ENCODE data around the gene ZNF846. TPM values are rescaled to one million over a fixed set of nuclear protein-coding genes. Genes with fewer than 3 reads are reported as not detected.

Gene ZNF846
- total RNA-seq (10 to 100 TPM; 15.8 to 48.7 (median 23.7) TPM), polyA plus RNA-seq (1 to 10 TPM; 3.6 to 6.7 (median 4.6) TPM)

GRCh38 chr19:9768175-9769112, at the start of gene ZNF846:
Gene ZNF846, minus strand, starts transcription at chr19:9768738. Its CDS starts 3,788 bp downstream, at chr19:9764950.
- Histone ChIP-seq H3K27ac (peak within 1 kb of the TSS; percentile 92 to 98 (median 94)), H3K27me3 (no peaks in the 10 kb centered on the region), H3K36me3 (peaks cover 0 to 30% (median 4%) of the 10 kb centered on the region in 4 donors), H3K4me3 (peak within 1 kb of the TSS; percentile 52 to 86 (median 75)), H3K4me1 (peaks cover 0 to 19% (median 17%) of the 10 kb centered on the region in 4 donors), H3K9me3 (no peaks in the 10 kb centered on the region)
- no peak for TF ChIP-seq CTCF (IDR thresholded peaks at IDR 0.05)
- TF ChIP-seq POLR2AphosphoS5 (IDR thresholded peaks at IDR 0.05): peak; percentile 84 to 90 (median 88)
- peak; percentile 54 to 70 for TF ChIP-seq POLR2A (IDR thresholded peaks at IDR 0.05)
- TF ChIP-seq EP300 (IDR thresholded peaks at IDR 0.05): peak in 1 of 4 donors; percentile 6
- peak; percentile 97 for DNase-seq
- intact Hi-C loops (cut with DNase I): loop anchor here (1.0 to 5.0 kb wide), 3 partner anchors 17 to 146 kb away; partner anchors contain the start of gene ZNF561
- WGBS, 2 donors: 0 to 1% methylated on average over 65 of the region's 65 CpGs

- no peaks in the 10 kb centered on the region for H3K9me3 ChIP-seq
- WGBS, 2 donors: 3 to 4% methylated on average over 39 of the region's 39 CpGs
- H3K27me3 ChIP-seq: no peaks in the 10 kb centered on the region
- TF ChIP-seq CTCF (IDR thresholded peaks at IDR 0.05): no peak
- TF ChIP-seq EP300 (IDR thresholded peaks at IDR 0.05): no peak
- TF ChIP-seq POLR2AphosphoS5 (IDR thresholded peaks at IDR 0.05): no peak
- no peak for TF ChIP-seq POLR2A (IDR thresholded peaks at IDR 0.05)
- H3K4me1 ChIP-seq: peaks cover 0 to 27% (median 19%) of the 10 kb centered on the region in 4 donors
- intact Hi-C loops (cut with DNase I): loop anchor here (2.0 to 10.0 kb wide), 2 partner anchors 25 to 383 kb away; partner anchors contain the start of gene ZNF266
- DNase-seq: no peak
- H3K4me3 ChIP-seq: peak overlapping the region; percentile 59 to 90 (median 86)
- H3K36me3 ChIP-seq: peaks cover 0 to 9% (median 1%) of the 10 kb centered on the region in 4 donors
- peak overlapping the region; percentile 86 to 94 (median 92) for H3K27ac ChIP-seq
Measured at GRCh38 chr19:9818175-9818733, 49.7 kb upstream of the ZNF846 start.

- intact Hi-C loops (cut with DNase I): loop anchor here (10.0 kb wide), 1 partner anchor 376 kb away; the partner anchor contains the start of gene ZNF266
- no peak for DNase-seq
- peaks cover 19 to 68% (median 31%) of the 10 kb centered on the region in 4 donors for H3K36me3 ChIP-seq
- 97 to 98% methylated on average over 21 of the region's 21 CpGs for WGBS, 2 donors
- TF ChIP-seq POLR2A (IDR thresholded peaks at IDR 0.05): no peak
- H3K4me1 ChIP-seq: no peaks in the 10 kb centered on the region
- no peak overlapping the region for H3K4me3 ChIP-seq
- H3K27me3 ChIP-seq: no peaks in the 10 kb centered on the region
- no peak overlapping the region for H3K27ac ChIP-seq
- no peaks in the 10 kb centered on the region for H3K9me3 ChIP-seq
Measured at GRCh38 chr19:9811139-9811538, 42.6 kb upstream of the ZNF846 start.

GRCh38 chr19:9808855-9809824, 40.6 kb upstream of the ZNF846 start:
- intact Hi-C loops (cut with DNase I): no loop called here
- WGBS, 2 donors: 77 to 89% methylated on average over 11 of the region's 11 CpGs
- Histone ChIP-seq H3K4me1 (no peaks in the 10 kb centered on the region), H3K36me3 (peaks cover 19 to 68% (median 31%) of the 10 kb centered on the region in 4 donors), H3K27ac (no peak overlapping the region), H3K9me3 (no peaks in the 10 kb centered on the region), H3K27me3 (no peaks in the 10 kb centered on the region), H3K4me3 (no peak overlapping the region)
- TF ChIP-seq POLR2A (IDR thresholded peaks at IDR 0.05) (no peak), POLR2AphosphoS5 (IDR thresholded peaks at IDR 0.05) (no peak), EP300 (IDR thresholded peaks at IDR 0.05) (no peak), CTCF (IDR thresholded peaks at IDR 0.05) (no peak)
- no peak for DNase-seq

Measured in sigmoid colon (tissue), 7 donors.